ENCODE measurements around the gene TCF3. TPM values are rescaled to one million over a fixed set of nuclear protein-coding genes. Genes with fewer than 3 reads are reported as not detected.

TCF3 gene
- total RNA-seq, 6 experiments from 2014 or later, result 74.9 to 102 (median 82.0) TPM

DNA sequence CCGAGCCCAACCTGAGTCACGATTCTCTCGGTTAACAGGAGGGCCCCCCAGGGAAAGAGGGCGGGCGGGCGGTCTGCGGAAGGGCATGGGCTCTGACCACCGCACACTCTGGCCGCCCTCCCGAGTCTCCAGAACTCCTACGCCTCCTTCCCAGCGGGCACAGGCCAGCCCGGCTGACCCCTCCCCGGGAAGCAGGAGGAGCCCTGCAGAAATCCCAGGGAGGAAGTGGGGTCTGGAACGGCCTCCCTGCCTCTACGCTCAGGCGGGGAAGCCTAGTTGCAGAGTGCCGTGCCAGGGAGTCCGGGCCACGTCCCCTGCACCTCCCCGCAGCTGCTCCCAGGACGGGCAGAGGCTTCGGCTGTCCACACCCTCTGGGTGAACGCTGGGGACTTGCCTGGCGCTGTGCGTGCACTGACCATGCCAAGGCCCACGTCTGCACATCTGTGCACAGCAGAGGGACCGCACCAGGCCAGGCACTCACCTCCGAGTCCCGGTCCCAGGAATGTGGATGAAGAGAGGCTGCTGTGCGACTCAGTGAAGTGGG is 20.8 kb downstream of the TCF3 start:
- Mint-ChIP-seq H3K27me3 (ENCODE audit: insufficient read depth) (peaks cover 3% of the 10 kb centered on the region), H3K4me3 (no peak overlapping the region), H3K27ac (no peak overlapping the region), H3K9me3 (no peaks in the 10 kb centered on the region; the same call in none of the 2 replicates), H3K4me1 (ENCODE audit: low read depth) (no peaks in the 10 kb centered on the region), H3K36me3 (ENCODE audit: low read depth) (peaks cover 13% of the 10 kb centered on the region)
- TF ChIP-seq, protein P1, sequence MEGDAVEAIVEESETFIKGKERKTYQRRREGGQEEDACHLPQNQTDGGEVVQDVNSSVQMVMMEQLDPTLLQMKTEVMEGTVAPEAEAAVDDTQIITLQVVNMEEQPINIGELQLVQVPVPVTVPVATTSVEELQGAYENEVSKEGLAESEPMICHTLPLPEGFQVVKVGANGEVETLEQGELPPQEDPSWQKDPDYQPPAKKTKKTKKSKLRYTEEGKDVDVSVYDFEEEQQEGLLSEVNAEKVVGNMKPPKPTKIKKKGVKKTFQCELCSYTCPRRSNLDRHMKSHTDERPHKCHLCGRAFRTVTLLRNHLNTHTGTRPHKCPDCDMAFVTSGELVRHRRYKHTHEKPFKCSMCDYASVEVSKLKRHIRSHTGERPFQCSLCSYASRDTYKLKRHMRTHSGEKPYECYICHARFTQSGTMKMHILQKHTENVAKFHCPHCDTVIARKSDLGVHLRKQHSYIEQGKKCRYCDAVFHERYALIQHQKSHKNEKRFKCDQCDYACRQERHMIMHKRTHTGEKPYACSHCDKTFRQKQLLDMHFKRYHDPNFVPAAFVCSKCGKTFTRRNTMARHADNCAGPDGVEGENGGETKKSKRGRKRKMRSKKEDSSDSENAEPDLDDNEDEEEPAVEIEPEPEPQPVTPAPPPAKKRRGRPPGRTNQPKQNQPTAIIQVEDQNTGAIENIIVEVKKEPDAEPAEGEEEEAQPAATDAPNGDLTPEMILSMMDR (IDR thresholded peaks at IDR 0.05), result no peak
- no peak for DNase-seq

DNA sequence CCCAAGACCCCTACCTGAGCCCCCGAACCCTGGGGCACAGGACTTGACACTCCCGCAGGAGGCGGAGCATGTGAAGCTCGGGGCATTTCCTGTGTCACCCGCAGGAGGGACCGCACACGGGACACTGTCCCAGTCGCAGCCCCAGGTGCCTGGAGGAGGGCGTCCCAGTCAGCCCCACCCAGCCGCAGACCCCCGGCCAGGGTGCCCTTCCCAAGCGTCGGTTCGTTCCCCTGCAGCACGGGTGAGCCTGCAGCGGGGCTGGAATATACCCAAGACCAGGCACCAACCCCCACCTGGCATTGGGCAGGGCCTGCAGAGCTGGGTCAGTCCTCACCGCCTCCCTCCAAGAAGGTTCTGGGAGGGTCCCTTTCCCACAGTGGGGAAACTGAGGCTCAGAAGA is 21.6 kb downstream of the TCF3 start:
- H3K27ac Mint-ChIP-seq, result no peak overlapping the region
- H3K9me3 Mint-ChIP-seq, result no peaks in the 10 kb centered on the region; the same call in none of the 2 replicates
- H3K4me3 Mint-ChIP-seq, result no peak overlapping the region
- TF ChIP-seq, protein P1 (IDR thresholded peaks at IDR 0.05), result no peak
- H3K27me3 Mint-ChIP-seq (ENCODE audit: insufficient read depth), result peaks cover 3% of the 10 kb centered on the region
- no peak for DNase-seq
- peaks cover 11% of the 10 kb centered on the region for H3K36me3 Mint-ChIP-seq (ENCODE audit: low read depth)
- no peaks in the 10 kb centered on the region for H3K4me1 Mint-ChIP-seq (ENCODE audit: low read depth)

DNA sequence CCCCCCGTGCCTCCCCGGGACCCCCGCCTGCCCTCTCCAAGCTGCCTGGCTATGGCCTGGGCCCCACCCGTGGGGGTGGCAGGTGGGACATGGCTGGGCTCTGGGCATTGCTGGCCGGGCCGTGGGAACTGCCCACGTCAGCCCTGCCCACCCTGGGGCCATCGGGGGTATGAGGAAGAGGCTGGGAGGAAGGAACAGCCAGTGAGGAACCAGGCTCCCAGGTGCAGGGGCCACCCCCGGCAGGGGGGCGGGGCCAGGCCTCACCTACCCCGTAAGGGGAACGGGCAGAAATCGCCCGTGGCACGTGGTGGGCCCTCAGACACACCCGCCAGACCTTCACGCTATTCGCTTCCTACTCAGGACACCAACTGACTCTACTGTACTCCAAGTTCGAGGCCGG is 22.4 kb downstream of the TCF3 start:
- DNase-seq, result no peak
- no peaks in the 10 kb centered on the region for H3K27me3 Mint-ChIP-seq (ENCODE audit: insufficient read depth)
- H3K27ac Mint-ChIP-seq, result no peak overlapping the region
- H3K9me3 Mint-ChIP-seq, result no peaks in the 10 kb centered on the region
- TF ChIP-seq, protein P1 (IDR thresholded peaks at IDR 0.05), result no peak
- no peaks in the 10 kb centered on the region for H3K4me1 Mint-ChIP-seq (ENCODE audit: low read depth)
- no peak overlapping the region for H3K4me3 Mint-ChIP-seq
- peaks cover 3% of the 10 kb centered on the region; the same call in 1 of the 2 replicates for H3K36me3 Mint-ChIP-seq (ENCODE audit: low read depth)

DNA sequence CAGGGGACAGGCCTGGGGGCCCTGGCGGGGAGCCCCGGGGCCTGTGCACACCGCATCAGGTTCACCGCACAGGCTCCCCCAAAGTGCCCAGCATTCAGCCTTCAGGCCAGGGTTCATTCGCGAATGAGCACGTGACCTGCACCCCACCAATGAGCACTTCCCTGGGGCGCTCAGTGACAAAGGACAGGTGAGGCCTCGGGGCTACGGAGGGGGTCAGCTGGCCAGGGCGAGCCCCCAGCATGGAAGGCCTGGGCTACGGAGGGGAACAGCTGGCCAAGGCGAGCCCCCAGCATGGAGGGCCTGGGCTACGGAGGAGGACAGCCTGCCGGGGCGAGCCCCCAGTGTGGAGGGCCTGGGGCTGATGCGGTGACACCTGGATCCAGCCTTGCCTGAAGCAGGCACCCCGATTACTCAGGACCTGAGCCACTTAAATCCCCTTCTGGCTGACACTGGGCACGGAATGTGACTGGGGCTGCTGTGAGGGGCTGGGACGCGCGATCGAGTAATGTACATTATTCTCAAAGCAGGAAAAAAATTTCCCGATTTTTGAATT is 23.1 kb downstream of the TCF3 start:
- DNase-seq, result no peak
- TF ChIP-seq, protein P1 (IDR thresholded peaks at IDR 0.05), result no peak
- H3K4me1 Mint-ChIP-seq (ENCODE audit: low read depth), result no peaks in the 10 kb centered on the region
- peaks cover 5% of the 10 kb centered on the region; the same call in 1 of the 2 replicates for H3K36me3 Mint-ChIP-seq (ENCODE audit: low read depth)
- H3K4me3 Mint-ChIP-seq, result no peak overlapping the region
- H3K9me3 Mint-ChIP-seq, result no peaks in the 10 kb centered on the region
- H3K27me3 Mint-ChIP-seq (ENCODE audit: insufficient read depth), result no peaks in the 10 kb centered on the region
- no peak overlapping the region for H3K27ac Mint-ChIP-seq

DNA sequence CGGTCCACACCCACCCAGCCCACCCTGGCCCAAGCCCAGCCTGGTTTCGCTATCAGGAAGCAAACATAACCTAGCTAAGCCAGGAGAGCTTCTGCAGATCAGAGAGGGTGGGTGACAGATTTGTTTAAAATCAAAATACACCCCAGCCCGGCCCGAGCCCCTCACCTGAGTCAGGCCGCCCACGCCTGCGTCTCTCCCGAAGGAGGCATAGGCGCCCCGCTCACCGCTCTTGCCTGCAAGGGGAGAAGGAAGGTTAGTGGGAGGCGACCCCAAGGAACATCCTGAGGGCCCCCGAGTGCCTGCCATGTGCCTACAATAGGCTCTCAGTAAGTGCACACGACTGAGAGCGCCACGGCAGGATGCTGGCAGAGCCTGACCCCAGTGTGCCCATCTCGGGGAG is 25.2 kb downstream of the TCF3 start:
- no peaks in the 10 kb centered on the region for H3K27me3 Mint-ChIP-seq (ENCODE audit: insufficient read depth)
- H3K4me1 Mint-ChIP-seq (ENCODE audit: low read depth), result no peaks in the 10 kb centered on the region
- peaks cover 8% of the 10 kb centered on the region; the same call in 1 of the 2 replicates for H3K36me3 Mint-ChIP-seq (ENCODE audit: low read depth)
- H3K9me3 Mint-ChIP-seq, result no peaks in the 10 kb centered on the region
- H3K4me3 Mint-ChIP-seq, result no peak overlapping the region
- DNase-seq, result no peak
- H3K27ac Mint-ChIP-seq, result no peak overlapping the region
- TF ChIP-seq, protein P1 (IDR thresholded peaks at IDR 0.05), result no peak
